ENCODE results near the gene DLGAP1. TPM values are rescaled to one million over a fixed set of nuclear protein-coding genes. Genes with fewer than 3 reads are reported as not detected.

The DLGAP1 gene
- total RNA-seq, 1 donor from 2014 or later: 13.6 TPM

DNA sequence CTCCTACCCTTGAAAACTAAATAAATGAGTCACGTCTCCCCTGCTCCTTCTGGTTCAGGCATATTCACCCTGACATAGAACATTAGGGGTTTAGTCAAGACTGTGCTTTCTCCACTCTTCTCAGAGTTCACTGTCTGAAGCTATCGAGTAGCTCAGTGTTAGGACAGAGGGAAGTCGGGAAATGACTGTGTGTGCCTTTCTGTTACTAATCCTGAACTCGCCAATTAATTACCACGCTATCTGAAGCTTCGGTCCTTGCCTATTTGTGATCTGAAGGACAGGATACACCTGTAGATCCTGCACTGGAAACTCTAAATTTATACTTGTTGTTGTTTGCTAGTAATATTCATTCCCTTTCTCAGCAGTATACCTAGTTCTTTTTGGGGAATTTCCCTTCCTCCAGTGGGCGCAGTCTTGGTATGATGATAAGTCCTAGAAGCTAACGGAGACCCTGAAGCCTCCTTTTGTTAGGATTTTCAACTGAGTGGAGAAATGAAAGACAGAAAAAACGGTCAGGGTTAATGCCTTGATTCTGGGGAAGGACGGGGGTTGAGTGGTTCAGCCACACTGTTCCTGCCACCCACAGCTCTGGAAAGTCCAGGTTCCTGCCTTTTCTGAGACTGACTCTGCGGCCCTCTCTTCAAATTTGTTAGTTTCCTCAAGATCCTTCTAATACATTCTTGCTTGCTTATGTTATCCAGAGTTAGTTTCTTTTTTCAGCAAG, 218.0 kb downstream of the DLGAP1 start:
- Mint-ChIP-seq H3K4me3 (ENCODE audit: unreplicated experiment) (no peak overlapping the region), H3K9me3 (ENCODE audit: unreplicated experiment) (no peaks in the 10 kb centered on the region), H3K27me3 (ENCODE audit: unreplicated experiment) (no peaks in the 10 kb centered on the region), H3K4me1 (ENCODE audit: low read depth, unreplicated experiment) (no peaks in the 10 kb centered on the region), H3K36me3 (ENCODE audit: unreplicated experiment) (no peaks in the 10 kb centered on the region), H3K27ac (ENCODE audit: unreplicated experiment) (no peak overlapping the region)
- no peak for DNase-seq
- TF ChIP-seq, protein P1, sequence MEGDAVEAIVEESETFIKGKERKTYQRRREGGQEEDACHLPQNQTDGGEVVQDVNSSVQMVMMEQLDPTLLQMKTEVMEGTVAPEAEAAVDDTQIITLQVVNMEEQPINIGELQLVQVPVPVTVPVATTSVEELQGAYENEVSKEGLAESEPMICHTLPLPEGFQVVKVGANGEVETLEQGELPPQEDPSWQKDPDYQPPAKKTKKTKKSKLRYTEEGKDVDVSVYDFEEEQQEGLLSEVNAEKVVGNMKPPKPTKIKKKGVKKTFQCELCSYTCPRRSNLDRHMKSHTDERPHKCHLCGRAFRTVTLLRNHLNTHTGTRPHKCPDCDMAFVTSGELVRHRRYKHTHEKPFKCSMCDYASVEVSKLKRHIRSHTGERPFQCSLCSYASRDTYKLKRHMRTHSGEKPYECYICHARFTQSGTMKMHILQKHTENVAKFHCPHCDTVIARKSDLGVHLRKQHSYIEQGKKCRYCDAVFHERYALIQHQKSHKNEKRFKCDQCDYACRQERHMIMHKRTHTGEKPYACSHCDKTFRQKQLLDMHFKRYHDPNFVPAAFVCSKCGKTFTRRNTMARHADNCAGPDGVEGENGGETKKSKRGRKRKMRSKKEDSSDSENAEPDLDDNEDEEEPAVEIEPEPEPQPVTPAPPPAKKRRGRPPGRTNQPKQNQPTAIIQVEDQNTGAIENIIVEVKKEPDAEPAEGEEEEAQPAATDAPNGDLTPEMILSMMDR (IDR thresholded peaks at IDR 0.05; ENCODE audit: partially characterized antibody, unreplicated experiment): no peak

- Mint-ChIP-seq H3K4me3 (ENCODE audit: unreplicated experiment) (no peak overlapping the region), H3K4me1 (ENCODE audit: low read depth, unreplicated experiment) (peaks cover 2% of the 10 kb centered on the region), H3K27ac (ENCODE audit: unreplicated experiment) (no peak overlapping the region)
Observed at GRCh38 chr18:4233468-4233867, 221.6 kb downstream of the DLGAP1 start.

DNA sequence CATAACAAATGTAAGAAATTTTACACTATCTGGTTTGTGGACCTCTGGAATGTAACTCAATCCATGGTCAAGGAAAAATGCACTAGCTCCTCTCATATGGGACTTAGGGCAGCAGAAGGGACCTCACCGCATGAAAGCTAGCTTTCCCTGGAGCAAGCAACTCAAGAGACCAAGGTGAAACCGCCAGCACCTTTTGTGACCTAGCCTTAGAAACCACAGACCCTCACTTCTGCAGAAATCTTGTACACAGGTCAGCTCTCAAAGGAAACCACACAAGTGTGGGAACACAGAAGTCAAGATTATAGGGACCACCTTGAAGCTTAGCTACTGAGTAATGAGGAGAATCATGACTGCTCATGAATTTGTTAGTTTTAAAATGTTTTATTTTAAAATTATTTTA, 222.5 kb downstream of the DLGAP1 start:
- no peaks in the 10 kb centered on the region for H3K9me3 Mint-ChIP-seq (ENCODE audit: unreplicated experiment)
- peaks cover 6% of the 10 kb centered on the region for H3K36me3 Mint-ChIP-seq (ENCODE audit: unreplicated experiment)
- peaks cover 2% of the 10 kb centered on the region for H3K4me1 Mint-ChIP-seq (ENCODE audit: low read depth, unreplicated experiment)
- DNase-seq: no peak
- no peaks in the 10 kb centered on the region for H3K27me3 Mint-ChIP-seq (ENCODE audit: unreplicated experiment)
- H3K27ac Mint-ChIP-seq (ENCODE audit: unreplicated experiment): no peak overlapping the region
- no peak overlapping the region for H3K4me3 Mint-ChIP-seq (ENCODE audit: unreplicated experiment)
- TF ChIP-seq, protein P1 (IDR thresholded peaks at IDR 0.05; ENCODE audit: partially characterized antibody, unreplicated experiment): no peak

More at GRCh38 chr18:4233468-4233867, 221.6 kb downstream of the DLGAP1 start:
- TF ChIP-seq, protein P1 (IDR thresholded peaks at IDR 0.05; ENCODE audit: partially characterized antibody, unreplicated experiment): no peak
- H3K36me3 Mint-ChIP-seq (ENCODE audit: unreplicated experiment): peaks cover 1% of the 10 kb centered on the region
- no peak for DNase-seq
- H3K9me3 Mint-ChIP-seq (ENCODE audit: unreplicated experiment): no peaks in the 10 kb centered on the region
- H3K27me3 Mint-ChIP-seq (ENCODE audit: unreplicated experiment): no peaks in the 10 kb centered on the region

DNA sequence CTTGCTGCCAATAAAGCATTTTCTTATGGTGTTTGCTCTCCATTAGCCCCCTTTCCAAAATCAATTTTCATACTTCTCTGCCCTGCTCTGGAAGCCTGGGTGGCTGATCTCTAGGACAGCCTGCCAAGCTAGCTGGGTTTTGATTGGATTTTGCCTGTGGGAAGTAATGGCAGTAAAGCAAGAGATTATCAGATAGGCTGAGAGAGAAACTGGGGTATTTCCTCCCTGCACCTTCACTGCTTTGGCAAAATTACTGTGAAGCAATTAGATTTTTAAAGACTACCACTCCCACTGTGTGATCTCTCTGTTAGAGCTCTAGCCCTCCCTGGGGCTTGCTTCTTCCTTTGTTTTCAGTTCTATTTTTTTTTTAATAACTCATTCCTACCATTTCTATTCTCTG, 223.8 kb downstream of the DLGAP1 start:
- Mint-ChIP-seq H3K27ac (ENCODE audit: unreplicated experiment) (no peak overlapping the region), H3K27me3 (ENCODE audit: unreplicated experiment) (no peaks in the 10 kb centered on the region), H3K4me3 (ENCODE audit: unreplicated experiment) (no peak overlapping the region), H3K4me1 (ENCODE audit: low read depth, unreplicated experiment) (peaks cover 2% of the 10 kb centered on the region), H3K9me3 (ENCODE audit: unreplicated experiment) (no peaks in the 10 kb centered on the region), H3K36me3 (ENCODE audit: unreplicated experiment) (peaks cover 6% of the 10 kb centered on the region)
- TF ChIP-seq, protein P1 (IDR thresholded peaks at IDR 0.05; ENCODE audit: partially characterized antibody, unreplicated experiment): no peak
- DNase-seq: no peak

- no peak for DNase-seq
- Mint-ChIP-seq H3K27me3 (ENCODE audit: unreplicated experiment) (no peaks in the 10 kb centered on the region), H3K27ac (ENCODE audit: unreplicated experiment) (no peak overlapping the region), H3K9me3 (ENCODE audit: unreplicated experiment) (no peaks in the 10 kb centered on the region), H3K4me1 (ENCODE audit: low read depth, unreplicated experiment) (peaks cover 2% of the 10 kb centered on the region), H3K36me3 (ENCODE audit: unreplicated experiment) (peaks cover 6% of the 10 kb centered on the region), H3K4me3 (ENCODE audit: unreplicated experiment) (no peak overlapping the region)
- TF ChIP-seq, protein P1 (IDR thresholded peaks at IDR 0.05; ENCODE audit: partially characterized antibody, unreplicated experiment): no peak
Observed at GRCh38 chr18:4230450-4231168, 224.5 kb downstream of the DLGAP1 start.
